Panc1 (cell line): ENCODE measurements around the gene ADTRP.

Experiments used
- CTCF ChIP-seq: fragments of 450-650 bp; IDR thresholded peaks from 2 replicates; pipeline ENCODE4 v1.5.1; 2017; ENCODE audit warnings: mild to moderate bottlenecking
- POLR2AphosphoS5 ChIP-seq: IDR thresholded peaks from 2 replicates; pipeline ENCODE4 v1.6.1; 2012; ENCODE audit warnings: mild to moderate bottlenecking, low read depth, low read length, moderate library complexity
- REST ChIP-seq, 2 experiments: IDR thresholded peaks; 2 replicates each; pipeline ENCODE4 v1.6.1; 2011 to 2012; ENCODE audit warnings: low read depth in 2 of 2, control low read depth in 1 of 2, low read length in 1 of 2, mild to moderate bottlenecking in 1 of 2, moderate library complexity in 1 of 2; ENCODE audit not compliant: insufficient read depth in 1 of 2
- TCF7L2 ChIP-seq: IDR thresholded peaks from 2 replicates; pipeline ENCODE4 v1.6.1; 2011; ENCODE audit warnings: mild to moderate bottlenecking, low read depth, low read length, inconsistent platforms

- TF ChIP-seq CTCF (no peak), REST (IDR thresholded peaks at IDR 0.05; ENCODE audit: insufficient read depth in 1 of 2, low read depth in 2 of 2, low read length in 1 of 2) (no peak), TCF7L2 (no peak), POLR2AphosphoS5 (no peak)
These were observed 39.8 kb downstream of the ADTRP start for GRCh38 chr6:11738661-11739375.
